ENCODE results near the gene RALGPS2.

RALGPS2 gene

GRCh38 chr1:178689769-178690168 is 35.3 kb upstream of the RALGPS2 start:
- Histone ChIP-seq H3K9me3 (ENCODE audit: insufficient read depth, low read length) (no peaks in the 10 kb centered on the region), H3K27ac (ENCODE audit: low read length) (no peak overlapping the region), H3K79me2 (ENCODE audit: low read length) (no peaks in the 10 kb centered on the region), H3K9ac (ENCODE audit: low read length) (no peak overlapping the region), H3K4me1 (ENCODE audit: low read length) (peaks cover 2% of the 10 kb centered on the region), H3K27me3 (ENCODE audit: low read depth, low read length) (no peaks in the 10 kb centered on the region), H2AFZ (ENCODE audit: low read depth, low read length) (no peak overlapping the region), H3K4me3 (ENCODE audit: low read length) (no peak overlapping the region), H3K4me2 (ENCODE audit: low read length) (no peak overlapping the region), H3K36me3 (replicated peaks; ENCODE audit: low read depth, low read length) (no peaks in the 10 kb centered on the region), H4K20me1 (ENCODE audit: insufficient read depth, low read length) (no peaks in the 10 kb centered on the region)
- TF ChIP-seq CTCF (IDR thresholded peaks at IDR 0.05; ENCODE audit: low read depth, low read length) (no peak), EZH2phosphoT487 (IDR thresholded peaks at IDR 0.05; ENCODE audit: low read depth) (no peak)

- no peak overlapping the region for H3K27ac ChIP-seq (ENCODE audit: low read length)
- H3K36me3 ChIP-seq (replicated peaks; ENCODE audit: low read depth, low read length), result no peaks in the 10 kb centered on the region
Observed at GRCh38 chr1:178690496-178690895, 34.5 kb upstream of the RALGPS2 start.

GRCh38 chr1:178692564-178693327 is 32.3 kb upstream of the RALGPS2 start:
- TF ChIP-seq EZH2phosphoT487 (IDR thresholded peaks at IDR 0.05; ENCODE audit: low read depth), result no peak
- no peak for TF ChIP-seq CTCF (IDR thresholded peaks at IDR 0.05; ENCODE audit: low read depth, low read length)

More at GRCh38 chr1:178690496-178690895, 34.5 kb upstream of the RALGPS2 start:
- no peaks in the 10 kb centered on the region for H3K4me1 ChIP-seq (ENCODE audit: low read length)
- no peak overlapping the region for H2AFZ ChIP-seq (ENCODE audit: low read depth, low read length)
- no peak overlapping the region for H3K9ac ChIP-seq (ENCODE audit: low read length)
- H4K20me1 ChIP-seq (ENCODE audit: insufficient read depth, low read length), result no peaks in the 10 kb centered on the region
- H3K4me3 ChIP-seq (ENCODE audit: low read length), result no peak overlapping the region
- no peak for TF ChIP-seq EZH2phosphoT487 (IDR thresholded peaks at IDR 0.05; ENCODE audit: low read depth)
- no peak for TF ChIP-seq CTCF (IDR thresholded peaks at IDR 0.05; ENCODE audit: low read depth, low read length)
- H3K27me3 ChIP-seq (ENCODE audit: low read depth, low read length), result no peaks in the 10 kb centered on the region
- no peaks in the 10 kb centered on the region for H3K9me3 ChIP-seq (ENCODE audit: insufficient read depth, low read length)
- H3K4me2 ChIP-seq (ENCODE audit: low read length), result no peak overlapping the region
- H3K79me2 ChIP-seq (ENCODE audit: low read length), result no peaks in the 10 kb centered on the region

GRCh38 chr1:178693366-178693765 is 31.7 kb upstream of the RALGPS2 start:
- H3K9me3 ChIP-seq (ENCODE audit: insufficient read depth, low read length), result no peaks in the 10 kb centered on the region
- no peaks in the 10 kb centered on the region for H3K4me1 ChIP-seq (ENCODE audit: low read length)
- H3K4me3 ChIP-seq (ENCODE audit: low read length), result no peak overlapping the region
- H3K4me2 ChIP-seq (ENCODE audit: low read length), result no peak overlapping the region
- no peak overlapping the region for H3K27ac ChIP-seq (ENCODE audit: low read length)
- H2AFZ ChIP-seq (ENCODE audit: low read depth, low read length), result no peak overlapping the region
- no peak overlapping the region for H3K9ac ChIP-seq (ENCODE audit: low read length)
- no peaks in the 10 kb centered on the region for H4K20me1 ChIP-seq (ENCODE audit: insufficient read depth, low read length)
- H3K27me3 ChIP-seq (ENCODE audit: low read depth, low read length), result no peaks in the 10 kb centered on the region
- no peaks in the 10 kb centered on the region for H3K36me3 ChIP-seq (replicated peaks; ENCODE audit: low read depth, low read length)
- H3K79me2 ChIP-seq (ENCODE audit: low read length), result no peaks in the 10 kb centered on the region
- no peak for TF ChIP-seq EZH2phosphoT487 (IDR thresholded peaks at IDR 0.05; ENCODE audit: low read depth)
- no peak for TF ChIP-seq CTCF (IDR thresholded peaks at IDR 0.05; ENCODE audit: low read depth, low read length)

More at GRCh38 chr1:178692564-178693327, 32.3 kb upstream of the RALGPS2 start:
- no peak overlapping the region for H2AFZ ChIP-seq (ENCODE audit: low read depth, low read length)
- no peak overlapping the region for H3K4me3 ChIP-seq (ENCODE audit: low read length)
- H3K9me3 ChIP-seq (ENCODE audit: insufficient read depth, low read length), result no peaks in the 10 kb centered on the region
- no peak overlapping the region for H3K4me2 ChIP-seq (ENCODE audit: low read length)
- H3K27ac ChIP-seq (ENCODE audit: low read length), result no peak overlapping the region
- no peaks in the 10 kb centered on the region for H3K4me1 ChIP-seq (ENCODE audit: low read length)
- H3K27me3 ChIP-seq (ENCODE audit: low read depth, low read length), result no peaks in the 10 kb centered on the region
- no peak overlapping the region for H3K9ac ChIP-seq (ENCODE audit: low read length)
- no peaks in the 10 kb centered on the region for H3K36me3 ChIP-seq (replicated peaks; ENCODE audit: low read depth, low read length)
- H4K20me1 ChIP-seq (ENCODE audit: insufficient read depth, low read length), result no peaks in the 10 kb centered on the region
- H3K79me2 ChIP-seq (ENCODE audit: low read length), result no peaks in the 10 kb centered on the region

All from OCI-LY3 (cell line).